ENCODE results near the gene CILP.
"Not testable (repeated sequence)": the region's sequence is repeated elsewhere in the genome, so short reads cannot be mapped to it uniquely, and the experiment has no call there.

The CILP gene

GRCh38 chr15:65194826-65195547 is 16.3 kb downstream of the CILP start:
- no peak for DNase-seq (ENCODE audit: low read depth, low spot score)

DNA sequence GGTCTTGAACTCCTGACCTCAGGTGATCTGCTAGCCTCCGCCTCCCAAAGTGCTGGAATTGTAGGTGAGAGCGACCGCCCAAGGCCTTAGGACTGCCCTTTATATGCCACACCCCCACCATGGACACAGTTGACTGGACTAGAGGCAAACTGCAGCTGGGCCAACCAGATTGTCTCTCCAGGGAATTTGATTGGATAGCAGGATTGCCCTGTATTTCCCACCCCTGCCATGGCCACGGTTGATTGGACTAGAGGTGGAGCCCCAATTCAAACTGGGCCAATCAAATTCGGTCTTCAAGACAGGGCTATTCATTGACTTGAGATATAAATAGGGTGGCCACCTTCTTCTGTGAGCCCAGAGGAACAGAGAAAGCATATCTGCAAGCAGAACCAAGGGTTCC is 19.3 kb downstream of the CILP start:
- no peak for DNase-seq (ENCODE audit: low read depth, low spot score)

GRCh38 chr15:65189102-65189740 is 22.1 kb downstream of the CILP start:
- DNase-seq (ENCODE audit: low read depth, low spot score) = no peak

- not testable (repeated sequence) for DNase-seq (ENCODE audit: low read depth, low spot score)
These were observed 22.8 kb downstream of the CILP start for GRCh38 chr15:65188472-65188871.

DNA sequence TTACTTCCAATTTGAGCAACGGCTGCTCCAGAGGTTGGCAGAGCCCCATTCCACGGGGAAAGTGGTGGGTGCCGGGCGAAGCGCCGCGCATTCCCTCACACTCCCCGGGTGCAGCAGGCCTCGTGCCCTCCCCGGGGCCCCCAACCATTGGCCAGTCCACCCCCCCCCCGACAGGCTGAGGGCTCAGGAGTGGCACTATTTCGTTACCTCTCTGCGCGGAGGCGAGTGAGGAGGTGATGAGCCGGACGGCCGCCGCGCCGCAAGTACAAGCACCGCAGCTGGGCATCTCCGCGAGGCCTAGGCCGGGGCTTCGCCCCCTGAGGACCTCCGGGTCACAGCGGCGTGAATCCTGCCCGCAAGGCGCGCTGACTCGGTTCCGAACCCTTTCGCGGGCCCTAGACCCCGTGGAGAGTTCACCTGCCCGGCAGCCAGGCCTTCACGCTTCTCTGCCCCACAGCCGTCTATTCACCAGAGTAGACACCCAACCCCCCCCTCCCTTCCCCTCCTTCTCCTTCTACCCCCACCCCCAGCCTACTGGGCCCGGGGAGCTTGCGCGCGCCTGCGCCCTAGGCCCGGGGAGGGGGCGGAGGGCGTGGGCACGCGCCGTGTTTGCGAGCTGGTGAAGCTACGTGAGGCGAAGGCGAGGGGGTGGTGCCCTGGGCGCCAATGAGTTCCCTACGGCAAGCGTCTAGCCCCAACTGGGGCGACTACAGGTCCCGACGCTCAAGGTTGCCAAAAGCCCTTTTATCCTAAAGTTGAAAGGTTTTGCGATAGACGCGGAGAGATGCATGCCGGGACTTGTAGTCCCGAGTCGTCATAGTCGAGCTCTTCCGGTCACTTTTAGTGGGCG is 26.2 kb downstream of the CILP start, which contains the start of gene CLPX:
Gene CLPX, minus strand, starts transcription at position 475 of the 850 bp plus-strand sequence. Its CDS starts 189 bp downstream, at position 286.
- DNase-seq (ENCODE audit: low read depth, low spot score) = peak; percentile 79

DNA sequence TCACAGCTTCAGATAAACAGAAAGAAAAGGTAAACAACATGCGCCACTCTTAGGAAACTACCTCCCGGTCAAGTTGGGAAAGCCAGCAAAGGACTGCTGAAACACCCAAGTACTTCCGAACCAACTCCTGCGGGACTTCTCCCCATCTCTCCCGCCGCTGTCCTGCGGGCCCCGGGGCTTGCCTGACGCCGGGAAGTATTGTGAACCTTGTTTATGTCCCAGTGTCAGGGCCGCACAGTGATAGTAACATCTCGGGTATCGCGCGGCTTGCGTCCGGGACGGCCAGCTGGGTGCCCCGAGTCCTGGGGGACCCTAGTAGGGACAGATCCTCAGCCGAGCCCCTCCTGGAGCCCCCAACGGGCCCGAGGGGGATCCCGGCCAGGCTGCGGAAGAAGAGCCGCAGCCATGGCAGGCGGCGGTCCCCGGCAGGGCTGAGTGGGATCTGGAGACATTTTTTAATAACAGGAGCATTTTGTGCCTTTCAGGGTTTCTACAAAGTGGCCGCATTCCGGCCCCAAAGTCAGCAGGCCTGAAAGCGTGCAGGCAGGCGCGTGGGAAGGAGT is 26.9 kb downstream of the CILP start:
- no peak for DNase-seq (ENCODE audit: low read depth, low spot score)

DNA sequence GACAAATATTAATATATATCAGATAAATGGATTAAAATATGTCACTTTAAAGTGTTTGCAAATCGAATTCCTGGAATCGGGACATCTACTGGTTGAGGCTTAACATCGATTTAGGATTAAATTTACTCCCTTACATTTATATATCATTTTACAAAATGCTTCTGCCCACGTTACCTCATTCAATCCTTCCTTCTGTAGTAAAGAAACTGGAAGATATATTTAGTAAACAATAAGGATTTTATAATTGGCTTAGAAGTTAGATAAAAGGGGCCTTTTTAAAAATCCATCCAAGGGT is 27.5 kb downstream of the CILP start:
- DNase-seq (ENCODE audit: low read depth, low spot score) = no peak

- DNase-seq (ENCODE audit: low read depth, low spot score) = no peak
These were observed 28.7 kb downstream of the CILP start for GRCh38 chr15:65182538-65182937.

- not testable (repeated sequence) for DNase-seq (ENCODE audit: low read depth, low spot score)
These were observed 29.5 kb downstream of the CILP start for GRCh38 chr15:65181582-65182353.

DNA sequence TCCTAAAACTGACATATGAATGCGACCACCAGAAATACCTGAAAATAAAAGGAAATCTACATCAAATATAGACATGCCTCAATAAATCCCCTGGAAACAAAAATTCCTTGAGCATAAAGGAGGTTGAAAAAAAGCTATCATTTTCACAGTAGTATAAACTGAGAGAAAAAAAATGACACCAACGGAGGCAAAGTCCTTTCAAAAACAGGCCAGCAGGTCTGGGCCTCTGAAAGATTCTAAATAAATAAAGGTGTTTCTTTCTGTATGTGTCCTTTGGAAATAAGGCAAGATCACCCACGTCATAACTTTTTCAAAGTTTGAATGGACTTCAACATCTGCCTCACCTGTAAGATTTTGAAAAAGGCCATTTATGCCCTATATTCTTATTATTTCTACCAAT is 31.1 kb downstream of the CILP start:
- no peak for DNase-seq (ENCODE audit: low read depth, low spot score)

DNA sequence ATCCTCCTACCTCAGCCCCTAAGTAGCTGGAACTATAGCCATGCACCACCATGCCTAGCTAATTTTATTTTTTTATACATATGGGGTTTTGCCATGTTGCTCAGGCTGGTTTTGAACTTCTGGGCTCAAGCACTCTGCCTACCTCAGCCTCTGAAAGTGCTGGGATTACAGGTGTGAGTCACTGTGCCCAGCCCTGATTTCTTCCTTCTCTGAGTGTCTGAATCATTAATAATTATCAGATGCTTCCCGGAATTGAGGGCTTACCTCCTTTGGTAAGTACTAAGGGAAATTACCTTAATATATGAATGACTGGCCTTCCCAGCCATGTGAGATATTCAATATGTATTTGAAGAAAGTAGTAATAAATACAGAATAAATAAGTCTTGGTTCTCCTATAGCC is 33.4 kb downstream of the CILP start:
- DNase-seq (ENCODE audit: low read depth, low spot score) = no peak

DNA sequence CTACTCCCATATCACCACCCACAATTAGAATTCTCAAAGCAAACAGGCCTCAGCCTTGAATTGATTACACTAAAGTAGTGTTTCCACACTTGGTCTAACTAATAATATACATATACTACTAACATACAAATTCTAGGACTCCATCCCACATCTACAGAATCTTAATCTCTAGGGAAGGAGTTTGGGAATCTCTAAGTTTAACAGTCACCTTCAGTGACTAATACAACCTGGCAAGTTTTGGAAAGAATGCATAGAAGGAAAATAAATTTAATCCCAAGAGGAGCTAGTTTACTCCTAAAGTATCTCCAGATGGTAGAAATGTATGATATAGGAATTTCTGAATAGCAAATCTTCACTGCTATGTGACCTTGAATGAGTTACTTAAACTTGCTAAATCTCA is 35.2 kb downstream of the CILP start:
- no peak for DNase-seq (ENCODE audit: low read depth, low spot score)

DNA sequence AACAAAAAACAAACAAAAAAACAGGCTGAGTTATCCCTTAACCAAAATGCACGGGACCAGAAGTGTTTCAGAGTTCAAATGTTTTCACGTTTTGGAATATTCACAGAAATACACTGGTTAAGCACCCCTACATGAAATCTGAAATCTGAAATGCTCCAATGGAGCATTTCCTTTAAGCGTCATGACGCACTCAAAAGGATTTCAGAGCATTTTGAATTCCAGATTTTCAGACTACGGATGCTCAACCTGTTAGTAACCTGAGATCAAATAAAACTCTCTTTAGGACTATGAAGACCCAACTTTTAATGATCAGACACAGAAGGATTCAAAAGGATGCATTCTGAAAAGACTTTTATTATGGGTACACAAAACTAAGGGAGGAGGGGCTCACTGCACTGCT is 35.8 kb downstream of the CILP start:
- no peak for DNase-seq (ENCODE audit: low read depth, low spot score)

DNA sequence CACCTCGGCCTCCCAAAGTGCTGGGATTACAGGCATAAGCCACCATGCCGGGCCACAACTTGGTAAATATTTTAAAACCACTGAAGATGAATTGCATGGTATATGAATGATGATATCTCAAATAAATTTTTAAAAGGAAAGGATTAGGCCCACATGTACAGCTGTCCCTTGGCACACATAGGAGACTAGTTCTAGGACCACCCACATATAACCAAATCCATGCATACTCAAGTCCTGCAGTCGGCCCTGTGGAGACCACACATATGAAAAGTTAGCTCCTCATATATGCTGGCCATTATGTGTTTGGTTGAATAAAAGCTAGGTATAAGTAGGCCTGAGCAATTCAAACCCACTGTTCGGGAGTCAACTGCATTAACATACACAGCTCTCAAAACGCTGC is 36.8 kb downstream of the CILP start:
- DNase-seq (ENCODE audit: low read depth, low spot score) = no peak

DNA sequence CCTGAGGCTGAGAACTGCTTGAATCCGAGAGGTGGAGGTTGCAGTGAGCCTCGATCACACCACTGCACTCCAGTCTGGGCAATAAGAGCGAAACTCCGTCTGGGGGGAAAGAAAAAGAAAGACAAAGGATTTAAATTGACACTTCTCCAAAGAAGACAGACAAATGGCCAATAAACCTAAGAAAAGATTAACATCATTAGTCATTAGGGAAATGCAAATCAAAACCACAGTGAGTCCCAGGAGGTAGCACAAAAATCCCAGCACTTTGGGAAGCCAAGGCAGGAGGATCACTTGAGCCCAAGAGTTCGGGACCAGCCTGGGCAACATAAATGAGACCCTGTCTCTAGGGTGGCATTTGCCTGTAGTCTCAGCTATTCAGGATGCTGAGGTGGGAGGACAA is 38.7 kb downstream of the CILP start:
- no peak for DNase-seq (ENCODE audit: low read depth, low spot score)

- DNase-seq (ENCODE audit: low read depth, low spot score) = no peak
These were observed 39.8 kb downstream of the CILP start for GRCh38 chr15:65171428-65171827.

DNA sequence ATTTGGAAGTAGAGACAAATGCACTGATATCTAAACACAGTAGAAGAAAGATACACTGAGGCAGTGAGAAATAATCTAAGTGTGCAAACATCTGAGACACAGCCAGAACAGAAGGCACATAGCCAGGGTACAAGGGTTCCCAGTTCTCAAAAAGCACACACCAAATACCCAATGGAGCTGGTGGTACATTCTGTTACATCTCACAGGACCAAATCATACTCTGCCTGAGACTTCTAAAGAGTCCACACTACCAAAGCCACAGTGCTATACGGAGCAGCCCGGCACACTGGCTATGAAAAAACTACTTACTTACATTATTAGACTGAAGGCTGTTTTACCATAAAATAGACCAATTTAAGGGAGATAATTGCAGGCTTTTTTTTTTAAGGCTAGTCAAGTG is 45.4 kb downstream of the CILP start:
- no peak for DNase-seq (ENCODE audit: low read depth, low spot score)

- DNase-seq (ENCODE audit: low read depth, low spot score) = no peak
These were observed 47.1 kb downstream of the CILP start for GRCh38 chr15:65164139-65164538.

- no peak for DNase-seq (ENCODE audit: low read depth, low spot score)
These were observed 48.2 kb downstream of the CILP start for GRCh38 chr15:65163041-65163440.

DNA sequence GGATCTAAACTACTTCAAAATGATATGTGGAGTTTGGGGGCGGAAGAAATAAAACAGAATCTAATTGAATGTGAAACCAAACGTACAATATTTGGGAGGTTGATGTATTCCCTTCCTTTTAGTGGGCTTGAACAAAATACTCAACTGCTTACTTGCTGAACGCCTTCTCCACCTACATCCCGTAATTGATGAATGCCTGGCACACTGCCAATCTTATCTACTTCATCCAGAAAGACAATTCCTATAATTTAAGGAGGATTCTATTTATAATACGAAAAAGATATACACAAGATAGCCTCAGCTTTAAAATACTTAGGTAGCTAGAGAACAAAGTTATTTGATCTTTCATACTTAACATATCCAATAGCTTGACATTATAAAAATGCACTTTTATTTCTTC is 54.6 kb downstream of the CILP start:
- DNase-seq (ENCODE audit: low read depth, low spot score) = no peak

DNA sequence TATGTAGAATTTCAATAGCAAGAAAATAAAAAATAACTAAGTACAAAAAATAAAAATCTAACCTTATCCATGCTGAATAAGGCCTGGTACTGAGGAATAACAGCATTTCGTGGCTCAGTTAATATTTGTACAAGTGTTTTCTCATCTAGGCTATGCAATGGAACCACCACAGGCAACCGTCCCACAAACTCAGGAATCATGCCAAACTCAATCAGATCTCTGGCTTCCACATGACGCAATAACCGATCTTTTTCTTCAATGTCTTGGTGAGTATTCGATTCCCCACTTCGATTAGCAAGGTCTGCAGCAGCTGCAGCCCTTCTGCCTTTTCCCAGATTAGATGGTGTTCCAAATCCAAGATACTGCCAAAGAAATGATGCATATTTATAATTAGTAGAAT is 56.6 kb downstream of the CILP start:
- no peak for DNase-seq (ENCODE audit: low read depth, low spot score)

DNA sequence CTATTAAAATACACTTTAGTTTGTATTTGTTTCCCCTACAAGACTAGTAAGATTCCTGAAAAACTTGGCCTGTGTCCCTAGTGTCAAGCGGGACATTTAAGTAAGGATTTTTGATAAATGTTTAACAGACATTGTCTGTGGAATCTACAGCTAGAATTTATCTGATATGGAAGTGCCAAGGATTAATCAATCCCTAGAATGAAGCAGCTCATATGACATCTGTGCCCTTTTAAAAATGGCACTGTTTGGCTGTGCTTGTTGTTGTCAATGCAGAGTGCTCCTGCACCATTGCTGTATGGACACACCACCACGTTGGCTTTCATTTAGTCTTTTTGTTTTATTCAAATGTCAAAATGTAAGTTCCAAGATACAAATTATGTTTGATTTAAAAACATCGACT is 63.4 kb downstream of the CILP start:
- no peak for DNase-seq (ENCODE audit: low read depth, low spot score)
